GM23338 (cell line): ENCODE results near the gene LGALSL. TPM values are rescaled to one million over a fixed set of nuclear protein-coding genes. Genes with fewer than 3 reads are reported as not detected.

Experiments
- ATAC-seq: fragments of 200-7000 bp; cut with Tn5 transposase; 3 replicates; pipeline ENCODE4 v1.9.1; 2020
- DNase-seq: peaks from one replicate; pipeline ENCODE4 v3.0.0-alpha.2; 2015; ENCODE audit warnings: low spot score
- H2AFZ ChIP-seq: fragments of 200-600 bp; sonication (generic); 2 replicates; pipeline ENCODE4 v1.8.0; 2016; ENCODE audit warnings: antibody characterized with exemption, mild to moderate bottlenecking, moderate library complexity
- H3F3A ChIP-seq: fragments of 200-600 bp; sonication (generic); replicated peaks from 2 replicates; pipeline ENCODE4 v1.8.0; 2017; ENCODE audit warnings: antibody characterized with exemption, mixed run types, low read depth
- H3K27ac ChIP-seq: fragments of 200-600 bp; sonication (generic); 2 replicates; pipeline ENCODE4 v1.6.1; 2016; ENCODE audit warnings: low read depth
- H3K27me3 ChIP-seq: fragments of 200-600 bp; sonication (generic); 2 replicates; pipeline ENCODE4 v1.8.0; 2016; ENCODE audit warnings: mild to moderate bottlenecking, mixed run types, moderate library complexity; ENCODE audit not compliant: insufficient read depth
- H3K36me3 ChIP-seq: fragments of 200-600 bp; sonication (generic); 2 replicates; pipeline ENCODE4 v1.8.0; 2016; ENCODE audit warnings: mild to moderate bottlenecking; ENCODE audit not compliant: insufficient read depth
- H3K4me1 ChIP-seq: fragments of 200-600 bp; sonication (generic); 2 replicates; pipeline ENCODE4 v1.8.0; 2016; ENCODE audit warnings: mild to moderate bottlenecking, moderate library complexity; ENCODE audit not compliant: insufficient read depth
- H3K4me2 ChIP-seq: fragments of 200-600 bp; sonication (generic); 2 replicates; pipeline ENCODE4 v1.7.1; 2017; ENCODE audit warnings: mixed run types
- H3K4me3 ChIP-seq: fragments of 200-600 bp; sonication (generic); 2 replicates; pipeline ENCODE4 v1.6.1; 2016; ENCODE audit warnings: mixed run types
- H3K79me2 ChIP-seq: fragments of 200-600 bp; sonication (generic); replicated peaks from 2 replicates; pipeline ENCODE4 v1.8.0; 2017; ENCODE audit warnings: mild to moderate bottlenecking; ENCODE audit not compliant: insufficient read depth
- H3K9me2 ChIP-seq: fragments of 200-600 bp; sonication (generic); 2 replicates; pipeline ENCODE4 v1.8.0; 2017; ENCODE audit not compliant: insufficient read depth
- H4K20me1 ChIP-seq: fragments of 200-600 bp; sonication (generic); replicated peaks from 2 replicates; pipeline ENCODE4 v1.8.0; 2017; ENCODE audit warnings: mild to moderate bottlenecking; ENCODE audit not compliant: insufficient read depth
- H3K27ac Mint-ChIP-seq: 2 replicates; pipeline ENCODE4 v1.8.0; 2020; ENCODE audit warnings: inconsistent platforms, mild to moderate bottlenecking, moderate library complexity, mixed read lengths
- H3K27me3 Mint-ChIP-seq: 3 replicates; pipeline ENCODE4 v1.8.0; 2022; ENCODE audit warnings: low read depth, mild to moderate bottlenecking, moderate library complexity, mixed read lengths, inconsistent platforms; ENCODE audit not compliant: insufficient read depth, poor library complexity
- H3K36me3 Mint-ChIP-seq: 3 replicates; pipeline ENCODE4 v1.8.0; 2021; ENCODE audit warnings: low read depth, mild to moderate bottlenecking, inconsistent platforms, moderate library complexity, mixed read lengths
- H3K4me1 Mint-ChIP-seq: 3 replicates; pipeline ENCODE4 v1.8.0; 2020; ENCODE audit warnings: mild to moderate bottlenecking, inconsistent platforms, mixed read lengths
- H3K4me3 Mint-ChIP-seq: 3 replicates; pipeline ENCODE4 v1.8.0; 2021; ENCODE audit warnings: moderate library complexity, mild to moderate bottlenecking, inconsistent platforms, mixed read lengths
- H3K9me3 Mint-ChIP-seq: 3 replicates; pipeline ENCODE4 v1.8.0; 2020; ENCODE audit warnings: moderate library complexity, mild to moderate bottlenecking, inconsistent platforms, mixed read lengths
- ETS1 ChIP-seq: IDR thresholded peaks from 2 replicates; pipeline ENCODE4 v1.6.1; 2016; ENCODE audit warnings: antibody characterized with exemption
- EZH2 ChIP-seq: fragments of 200-600 bp; sonication (generic); IDR thresholded peaks from one replicate; pipeline ENCODE4 v1.8.0; 2017; ENCODE audit warnings: antibody characterized with exemption, mild to moderate bottlenecking, low read depth; ENCODE audit not compliant: unreplicated experiment
- EZH2phosphoT487 ChIP-seq: fragments of 200-600 bp; sonication (generic); IDR thresholded peaks from one replicate; pipeline ENCODE4 v1.8.1; 2018; ENCODE audit warnings: antibody characterized with exemption; ENCODE audit not compliant: unreplicated experiment
- JUNB ChIP-seq: IDR thresholded peaks from one replicate; pipeline ENCODE4 v1.6.1; 2016; ENCODE audit warnings: antibody characterized with exemption; ENCODE audit not compliant: unreplicated experiment
- NANOG ChIP-seq: IDR thresholded peaks from 2 replicates; pipeline ENCODE4 v1.6.1; 2016; ENCODE audit warnings: antibody characterized with exemption, borderline replicate concordance
- POLR2AphosphoS5 ChIP-seq: IDR thresholded peaks from 2 replicates; pipeline ENCODE4 v1.6.1; 2016; ENCODE audit warnings: antibody characterized with exemption, low read depth
- ZNF114 ChIP-seq: fragments of 250-450 bp; sonication (Bioruptor Pico); IDR thresholded peaks from 2 replicates; pipeline ENCODE4 v1.5.0; 2020; ENCODE audit warnings: mild to moderate bottlenecking, moderate library complexity
- ZNF331 ChIP-seq: fragments of 250-450 bp; sonication (Bioruptor Pico); IDR thresholded peaks from 2 replicates; pipeline ENCODE4 v1.5.0; 2020; ENCODE audit warnings: low read depth, mild to moderate bottlenecking, moderate library complexity
- polyA plus RNA-seq: library from polyadenylated mRNA; unstranded; fragments of >200 nt; fragmentation: Nextera tagmentation; extraction: Ambion mirVana; gene quantifications from 2 replicates; pipeline ENCODE4 v1.2.1, GENCODE V29; 2016
- total RNA-seq: library from RNA; depleted of rRNA; stranded (reverse); fragments of >200 nt; shearing (Covaris generic); gene quantifications from 2 replicates; pipeline ENCODE4 v1.2.3, GENCODE V29; 2014
- TF ChIP-seq, protein P1 (sequence below), 2 experiments: fragments of 200-600 bp in 1 of 2; sonication (generic) in 1 of 2; conservative IDR thresholded peaks; 2 replicates each; pipeline versions ENCODE4 v1.5.1 to v1.6.1; 2016 to 2017; ENCODE audit warnings: antibody characterized with exemption in 2 of 2, low read depth in 2 of 2, mild to moderate bottlenecking in 2 of 2, moderate library complexity in 1 of 2
- TF ChIP-seq, protein P2 (sequence below): IDR thresholded peaks from one replicate; pipeline ENCODE4 v1.6.1; 2018; ENCODE audit warnings: antibody characterized with exemption; ENCODE audit not compliant: unreplicated experiment

LGALSL gene
- total and polyA plus RNA-seq, 2 experiments from 2014 or later, result 20.6 to 28.4 TPM

DNA sequence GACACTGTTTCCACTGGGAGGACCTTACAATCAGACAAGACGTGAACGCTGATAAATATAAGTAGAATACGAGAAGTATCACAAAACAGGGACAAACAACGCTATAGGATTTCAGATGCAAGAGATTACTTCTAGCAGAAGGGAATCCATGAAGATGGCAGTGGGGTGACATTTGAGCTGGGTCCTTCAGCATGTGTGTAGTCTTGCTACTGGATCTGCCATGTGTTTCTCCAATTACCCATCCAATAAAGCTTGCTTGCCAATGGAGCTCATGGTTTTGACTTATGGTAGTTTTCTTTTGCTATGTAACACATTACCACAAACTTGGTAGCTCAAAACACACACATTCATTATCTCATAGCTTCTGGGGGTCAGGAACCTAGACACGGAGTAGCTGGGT lies 32.8 kb upstream of the LGALSL start (continued):
- TF ChIP-seq, protein P1, sequence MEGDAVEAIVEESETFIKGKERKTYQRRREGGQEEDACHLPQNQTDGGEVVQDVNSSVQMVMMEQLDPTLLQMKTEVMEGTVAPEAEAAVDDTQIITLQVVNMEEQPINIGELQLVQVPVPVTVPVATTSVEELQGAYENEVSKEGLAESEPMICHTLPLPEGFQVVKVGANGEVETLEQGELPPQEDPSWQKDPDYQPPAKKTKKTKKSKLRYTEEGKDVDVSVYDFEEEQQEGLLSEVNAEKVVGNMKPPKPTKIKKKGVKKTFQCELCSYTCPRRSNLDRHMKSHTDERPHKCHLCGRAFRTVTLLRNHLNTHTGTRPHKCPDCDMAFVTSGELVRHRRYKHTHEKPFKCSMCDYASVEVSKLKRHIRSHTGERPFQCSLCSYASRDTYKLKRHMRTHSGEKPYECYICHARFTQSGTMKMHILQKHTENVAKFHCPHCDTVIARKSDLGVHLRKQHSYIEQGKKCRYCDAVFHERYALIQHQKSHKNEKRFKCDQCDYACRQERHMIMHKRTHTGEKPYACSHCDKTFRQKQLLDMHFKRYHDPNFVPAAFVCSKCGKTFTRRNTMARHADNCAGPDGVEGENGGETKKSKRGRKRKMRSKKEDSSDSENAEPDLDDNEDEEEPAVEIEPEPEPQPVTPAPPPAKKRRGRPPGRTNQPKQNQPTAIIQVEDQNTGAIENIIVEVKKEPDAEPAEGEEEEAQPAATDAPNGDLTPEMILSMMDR (conservative IDR thresholded peaks at IDR 0.05; ENCODE audit: low read depth in 2 of 2), result no peak

DNA sequence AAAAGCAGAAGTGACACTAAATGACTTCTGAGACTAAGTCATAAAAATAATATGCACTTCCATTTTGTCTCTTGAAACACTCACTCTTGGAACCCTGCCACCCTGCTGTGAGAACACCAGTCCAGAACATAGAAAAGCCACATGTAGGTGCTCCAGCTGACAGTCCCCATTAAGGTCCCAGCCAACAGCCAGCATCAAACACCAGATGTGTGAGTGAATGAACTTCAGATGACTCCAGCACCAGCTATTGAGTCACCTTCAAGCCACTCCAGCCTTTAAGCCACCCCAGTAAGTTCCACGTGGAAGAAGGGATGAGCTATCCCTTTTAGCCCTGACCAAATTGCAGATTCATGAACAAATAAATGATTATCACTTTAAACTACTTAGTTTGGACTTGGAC lies 31.5 kb upstream of the LGALSL start:
- Mint-ChIP-seq H3K9me3 (no peaks in the 10 kb centered on the region), H3K4me3 (no peak overlapping the region), H3K27ac (no peak overlapping the region), H3K27me3 (peaks cover 3% of the 10 kb centered on the region), H3K36me3 (no peaks in the 10 kb centered on the region), H3K4me1 (peaks cover 5% of the 10 kb centered on the region)
- H3K79me2 ChIP-seq, result no peaks in the 10 kb centered on the region
- no peak overlapping the region for H2AFZ ChIP-seq
- TF ChIP-seq ETS1 (no peak), EZH2phosphoT487 (no peak)
- no peaks in the 10 kb centered on the region for H4K20me1 ChIP-seq
- ATAC-seq (no peak), DNase-seq (no peak)
- H3K9me2 ChIP-seq, result no peaks in the 10 kb centered on the region
- H3K4me1 ChIP-seq, result no peaks in the 10 kb centered on the region
- H3F3A ChIP-seq, result no peaks in the 10 kb centered on the region
- no peak overlapping the region for H3K4me3 ChIP-seq
- H3K27me3 ChIP-seq, result no peaks in the 10 kb centered on the region
- H3K4me2 ChIP-seq, result no peak overlapping the region
- H3K27ac ChIP-seq, result no peak overlapping the region
- H3K36me3 ChIP-seq, result no peaks in the 10 kb centered on the region

GRCh38 chr2:64423303-64423702 lies 30.7 kb upstream of the LGALSL start:
- no peaks in the 10 kb centered on the region for H3K4me1 ChIP-seq
- no peak overlapping the region for H3K4me3 Mint-ChIP-seq
- H3K79me2 ChIP-seq, result no peaks in the 10 kb centered on the region
- no peaks in the 10 kb centered on the region for H4K20me1 ChIP-seq
- no peaks in the 10 kb centered on the region for H3K27me3 ChIP-seq
- H3K4me2 ChIP-seq, result no peak overlapping the region
- no peaks in the 10 kb centered on the region for H3K36me3 ChIP-seq
- H3K9me3 Mint-ChIP-seq, result no peaks in the 10 kb centered on the region
- ATAC-seq, result no peak
- H3K27ac Mint-ChIP-seq, result no peak overlapping the region
- no peaks in the 10 kb centered on the region; the same call in 2 of the 3 replicates for H3K4me1 Mint-ChIP-seq
- peaks cover 3% of the 10 kb centered on the region for H3K27me3 Mint-ChIP-seq
- TF ChIP-seq EZH2, result no peak
- no peak for TF ChIP-seq ZNF114 (CRISPR knock-in tag)
- TF ChIP-seq JUNB, result no peak
- TF ChIP-seq, protein P1 (conservative IDR thresholded peaks at IDR 0.05; ENCODE audit: low read depth in 2 of 2), result no peak
- no peak for TF ChIP-seq POLR2AphosphoS5
- TF ChIP-seq EZH2phosphoT487, result no peak
- no peak for TF ChIP-seq ZNF331 (CRISPR knock-in tag)
- TF ChIP-seq, protein P2, sequence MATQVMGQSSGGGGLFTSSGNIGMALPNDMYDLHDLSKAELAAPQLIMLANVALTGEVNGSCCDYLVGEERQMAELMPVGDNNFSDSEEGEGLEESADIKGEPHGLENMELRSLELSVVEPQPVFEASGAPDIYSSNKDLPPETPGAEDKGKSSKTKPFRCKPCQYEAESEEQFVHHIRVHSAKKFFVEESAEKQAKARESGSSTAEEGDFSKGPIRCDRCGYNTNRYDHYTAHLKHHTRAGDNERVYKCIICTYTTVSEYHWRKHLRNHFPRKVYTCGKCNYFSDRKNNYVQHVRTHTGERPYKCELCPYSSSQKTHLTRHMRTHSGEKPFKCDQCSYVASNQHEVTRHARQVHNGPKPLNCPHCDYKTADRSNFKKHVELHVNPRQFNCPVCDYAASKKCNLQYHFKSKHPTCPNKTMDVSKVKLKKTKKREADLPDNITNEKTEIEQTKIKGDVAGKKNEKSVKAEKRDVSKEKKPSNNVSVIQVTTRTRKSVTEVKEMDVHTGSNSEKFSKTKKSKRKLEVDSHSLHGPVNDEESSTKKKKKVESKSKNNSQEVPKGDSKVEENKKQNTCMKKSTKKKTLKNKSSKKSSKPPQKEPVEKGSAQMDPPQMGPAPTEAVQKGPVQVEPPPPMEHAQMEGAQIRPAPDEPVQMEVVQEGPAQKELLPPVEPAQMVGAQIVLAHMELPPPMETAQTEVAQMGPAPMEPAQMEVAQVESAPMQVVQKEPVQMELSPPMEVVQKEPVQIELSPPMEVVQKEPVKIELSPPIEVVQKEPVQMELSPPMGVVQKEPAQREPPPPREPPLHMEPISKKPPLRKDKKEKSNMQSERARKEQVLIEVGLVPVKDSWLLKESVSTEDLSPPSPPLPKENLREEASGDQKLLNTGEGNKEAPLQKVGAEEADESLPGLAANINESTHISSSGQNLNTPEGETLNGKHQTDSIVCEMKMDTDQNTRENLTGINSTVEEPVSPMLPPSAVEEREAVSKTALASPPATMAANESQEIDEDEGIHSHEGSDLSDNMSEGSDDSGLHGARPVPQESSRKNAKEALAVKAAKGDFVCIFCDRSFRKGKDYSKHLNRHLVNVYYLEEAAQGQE, result no peak
- no peak for TF ChIP-seq NANOG
- H3K4me3 ChIP-seq, result no peak overlapping the region
- DNase-seq, result no peak
- no peaks in the 10 kb centered on the region for H3F3A ChIP-seq
- no peak overlapping the region for H3K27ac ChIP-seq
- H3K9me2 ChIP-seq, result no peaks in the 10 kb centered on the region
- no peaks in the 10 kb centered on the region for H3K36me3 Mint-ChIP-seq
- no peak overlapping the region for H2AFZ ChIP-seq
